HG03108 (cell line): ENCODE measurements around the gene TRMT2B.
"Not testable (repeated sequence)": the region's sequence is repeated elsewhere in the genome, so short reads cannot be mapped to it uniquely, and the experiment has no call there.

Source experiments
- ATAC-seq: cut with Tn5 transposase; IDR thresholded peaks from one replicate; pipeline ENCODE4 v1.9.1; 2021; ENCODE audit warnings: moderate library complexity; ENCODE audit not compliant: unreplicated experiment

TRMT2B gene

GRCh38 chrX:101012031-101012430 is 39.9 kb downstream of the TRMT2B start:
- not testable (repeated sequence) for ATAC-seq

GRCh38 chrX:101009090-101009489 is 42.8 kb downstream of the TRMT2B start:
- no peak for ATAC-seq

GRCh38 chrX:100999451-100999850 is 52.5 kb downstream of the TRMT2B start:
- no peak for ATAC-seq

DNA sequence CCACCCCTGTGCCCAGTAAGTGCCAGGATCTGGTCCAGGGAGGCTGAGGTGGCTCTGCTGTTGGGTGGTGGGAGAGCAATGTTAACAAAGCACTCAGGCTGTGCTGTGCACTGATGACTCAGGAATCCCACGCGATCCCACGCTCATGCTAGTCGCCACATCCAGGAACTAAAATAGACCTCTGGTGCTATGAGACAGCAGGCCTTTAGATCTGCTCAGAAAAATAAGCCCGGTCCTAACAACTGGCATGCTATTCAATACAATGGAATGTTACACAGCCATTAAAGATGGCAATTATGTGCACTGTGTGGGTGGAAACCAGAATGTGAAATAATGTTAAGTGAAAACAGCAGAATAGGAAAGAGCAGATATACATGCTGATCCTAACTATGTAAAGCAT is 56.4 kb downstream of the TRMT2B start:
- ATAC-seq, result no peak

- no peak for ATAC-seq
Measured at GRCh38 chrX:100994352-100995281, 57.3 kb downstream of the TRMT2B start.

GRCh38 chrX:100990139-100990538 is 61.8 kb downstream of the TRMT2B start:
- ATAC-seq, result no peak

DNA sequence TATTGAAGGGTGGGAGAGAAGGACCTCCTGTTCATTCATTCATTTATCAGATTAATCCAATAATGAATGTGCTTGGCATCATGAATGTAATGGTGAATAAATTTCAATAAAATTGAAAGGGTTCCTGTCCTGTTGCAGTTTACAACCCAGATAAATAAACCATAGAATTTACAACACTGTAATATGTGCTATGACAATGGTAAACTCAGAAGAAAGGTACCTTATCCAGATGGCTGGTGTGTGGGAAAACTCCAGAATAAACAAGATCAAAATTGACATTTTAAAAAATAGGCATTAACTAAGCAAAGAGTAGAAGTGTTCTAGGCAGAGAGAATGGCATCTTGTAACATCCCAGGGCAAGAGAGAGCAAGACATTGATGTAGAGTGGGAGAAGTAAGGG is 67.1 kb downstream of the TRMT2B start:
- ATAC-seq, result no peak

DNA sequence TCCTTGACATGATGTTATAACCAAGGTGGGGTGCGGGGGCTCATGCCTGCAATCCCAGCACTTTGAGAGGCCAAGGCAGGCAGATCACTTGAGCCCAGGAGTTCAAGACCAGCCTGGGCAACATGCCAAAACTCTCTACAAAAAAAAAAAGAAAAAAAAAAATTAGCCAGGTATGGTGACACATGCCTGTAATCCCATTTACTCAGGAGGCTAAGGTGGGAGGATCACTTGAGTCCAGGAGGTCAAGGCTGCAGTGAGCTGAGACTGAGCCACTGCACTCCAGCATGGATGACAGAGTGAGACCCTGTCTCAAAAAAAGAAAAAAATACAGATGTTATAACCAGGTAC is 70.4 kb downstream of the TRMT2B start:
- not testable (repeated sequence) for ATAC-seq

DNA sequence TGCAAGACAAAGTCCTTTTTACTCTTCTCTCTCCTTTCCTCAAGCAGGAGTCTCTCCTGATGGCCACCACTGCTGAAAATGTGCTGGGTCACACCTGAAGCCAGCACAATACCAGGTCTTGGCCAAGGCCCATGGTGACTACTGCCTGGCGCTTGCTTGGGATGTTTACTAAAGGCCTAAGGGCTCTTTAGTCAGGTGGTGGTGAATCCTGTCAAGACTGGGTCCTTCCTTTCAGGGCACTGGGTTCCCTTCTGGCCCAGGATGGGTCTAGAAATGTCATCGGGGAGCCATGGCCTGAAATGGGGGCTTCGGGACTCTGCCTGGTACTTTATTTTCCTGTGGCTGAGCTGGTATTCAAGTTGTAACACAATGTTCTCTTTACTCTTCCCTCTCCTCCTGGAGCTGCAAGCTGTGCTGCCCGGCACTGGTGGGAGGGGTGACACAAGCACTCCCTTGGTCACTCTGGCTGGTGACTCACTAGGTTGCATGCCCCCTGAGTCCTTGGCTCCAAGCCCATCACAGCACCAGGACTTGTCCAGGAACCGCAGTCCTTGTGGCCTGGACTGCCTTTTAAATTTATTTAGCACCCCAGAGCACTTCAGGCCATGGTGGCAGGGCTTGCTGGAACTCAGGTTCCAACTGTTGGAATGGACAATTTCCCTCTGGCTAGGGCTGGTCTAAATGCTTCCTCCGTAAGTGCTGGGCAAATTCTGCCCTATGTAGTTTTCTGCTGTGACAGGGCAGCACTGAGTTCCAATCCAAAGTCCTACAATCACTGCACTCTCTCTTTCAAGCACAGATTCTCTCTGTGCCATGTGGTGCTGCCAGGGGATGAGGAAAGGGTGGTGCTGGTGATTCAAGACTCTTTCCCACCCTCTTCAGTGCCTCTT is 71.1 kb downstream of the TRMT2B start:
- no peak for ATAC-seq

DNA sequence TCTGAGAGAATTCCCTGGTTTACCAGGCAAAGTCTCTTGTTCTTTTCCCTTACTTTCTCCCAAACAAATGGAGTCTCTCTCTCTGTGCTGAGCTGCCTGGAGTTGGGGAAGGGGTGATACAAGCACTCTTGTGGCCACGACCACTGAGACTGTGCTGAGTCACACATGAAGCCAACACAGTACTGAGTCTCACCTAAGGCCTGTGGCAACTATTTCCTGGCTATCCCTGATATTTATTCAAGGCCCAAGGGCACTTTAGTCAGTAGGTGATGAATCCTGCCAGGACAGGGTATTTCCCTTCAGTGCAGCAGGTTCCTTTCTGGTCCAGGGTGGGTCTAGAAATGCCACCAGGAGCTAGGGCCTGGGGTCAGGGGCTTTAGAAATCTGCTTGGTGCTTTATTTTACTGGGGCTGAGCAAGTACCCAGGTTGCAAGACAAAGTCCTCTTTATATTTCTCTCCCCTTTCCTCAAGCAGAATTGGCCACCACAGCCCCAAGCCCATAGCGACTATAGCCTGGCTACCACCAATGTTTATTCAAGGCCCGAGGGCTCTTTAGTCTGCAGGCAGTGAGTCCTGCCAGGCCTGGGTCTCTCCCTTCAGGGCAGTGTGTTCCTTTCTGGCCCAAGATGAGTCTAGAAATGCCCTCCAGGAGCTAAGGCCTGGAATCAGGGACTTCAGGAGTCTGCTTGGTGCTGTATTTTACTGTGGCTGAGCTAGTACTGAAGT is 71.9 kb downstream of the TRMT2B start:
- no peak for ATAC-seq

GRCh38 chrX:100976211-100976610 is 75.7 kb downstream of the TRMT2B start:
- no peak for ATAC-seq

GRCh38 chrX:100975212-100975611 is 76.7 kb downstream of the TRMT2B start:
- no peak for ATAC-seq

GRCh38 chrX:100973411-100973810 is 78.5 kb downstream of the TRMT2B start:
- ATAC-seq, result no peak

DNA sequence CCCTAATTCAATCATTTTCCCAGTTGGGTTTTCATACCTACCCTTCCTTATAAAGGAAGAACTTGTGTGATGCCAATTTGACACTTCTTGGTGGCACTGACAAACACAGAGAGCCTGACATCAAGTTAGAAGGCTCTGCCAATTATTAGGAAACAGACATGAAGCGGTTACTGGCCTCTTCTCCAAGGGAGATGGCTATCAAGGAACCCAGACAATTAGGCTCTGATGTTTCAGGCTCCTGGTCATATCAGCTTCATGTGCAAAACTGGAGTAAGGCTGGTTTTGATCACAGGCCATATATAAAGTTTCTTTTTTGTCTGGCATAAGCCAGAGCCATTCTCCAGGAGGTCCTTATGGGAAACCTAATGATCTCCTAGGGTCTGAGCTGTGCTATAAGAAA is 82.0 kb downstream of the TRMT2B start:
- ATAC-seq, result no peak

DNA sequence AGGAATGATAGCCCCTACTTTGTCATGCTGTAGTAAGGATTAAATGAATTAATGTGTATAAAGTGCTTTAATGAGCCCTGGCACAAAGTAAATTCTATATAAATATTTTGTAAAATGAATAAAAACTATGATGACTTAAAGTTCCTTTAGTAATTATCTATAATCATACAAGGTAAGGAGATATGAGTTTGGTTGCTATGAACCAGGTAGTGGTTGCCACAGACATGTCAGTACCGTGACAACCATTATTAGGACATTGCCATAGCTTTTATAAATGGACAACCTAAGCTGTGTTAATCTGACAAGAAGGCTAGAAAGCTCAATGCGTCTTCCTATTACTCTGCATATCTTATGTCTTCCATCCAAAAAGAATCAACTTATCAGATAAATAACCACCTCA is 82.5 kb downstream of the TRMT2B start, which contains the start of gene ARL13A:
TSS of gene ARL13A (plus strand) at position 301 of the 400 bp plus-strand sequence. CDS start 3,982 bp downstream, outside the sequence.
- no peak for ATAC-seq

GRCh38 chrX:100964362-100964761 is 87.5 kb downstream of the TRMT2B start:
- ATAC-seq, result no peak

DNA sequence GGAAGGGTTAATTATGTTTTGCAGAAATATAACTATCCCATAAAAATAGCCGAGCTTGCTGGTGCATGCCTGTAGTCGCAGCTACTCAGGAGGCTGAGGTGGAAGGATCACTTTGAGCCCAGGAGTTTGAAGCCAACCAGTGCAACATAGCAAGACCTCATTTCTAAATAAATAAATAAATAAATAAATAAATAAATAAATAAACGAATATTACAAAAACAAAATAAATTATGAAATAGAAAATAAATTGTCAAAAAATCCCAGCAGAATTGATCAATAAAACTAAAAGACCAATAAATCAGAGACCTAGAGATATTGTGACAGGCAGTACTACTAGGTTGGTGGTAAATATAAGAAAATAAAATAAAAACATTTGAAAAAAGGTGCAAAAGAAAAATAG is 89.1 kb downstream of the TRMT2B start:
- no peak for ATAC-seq
